H1 (cell line): ENCODE data around the gene RGS8. TPM values are rescaled to one million over a fixed set of nuclear protein-coding genes. Genes with fewer than 3 reads are reported as not detected.

ENCODE experiments used
- NRF1 ChIP-seq: IDR thresholded peaks from 2 replicates; pipeline ENCODE4 v1.6.1; 2011; ENCODE audit warnings: mild to moderate bottlenecking, low read depth, low read length, improper control_type of control experiment
- polyA plus RNA-seq, 7 experiments: library from polyadenylated mRNA; depleted of rRNA in 3 of 7; stranded (reverse) in 5 of 7; unstranded in 2 of 7; fragments of >200 nt in 5 of 7; fragments of 200-250 nt in 2 of 7; gene quantifications; 1 replicate in 5 of 7; 2 replicates in 1 of 7; 4 replicates in 1 of 7; pipeline versions ENCODE4 v1.2.1 to v1.2.3, GENCODE V29; 2011 to 2013; ENCODE audit warnings: missing spikeins in 2 of 7, mixed read lengths in 2 of 7
- total RNA-seq: library from RNA; stranded (reverse); fragmentation: NEBNext Ultra II Directional; extraction: Animal tissue kit (Norgen Biotek cat#: 25700); gene quantifications from 2 replicates; pipeline ENCODE4 v1.2.1, GENCODE V29; 2021

The RGS8 gene
- total and polyA plus RNA-seq, 2 of the 8 experiments (the other 6 are each of a cell fraction or from before 2014, with no cell fraction given): 0.13 to 0.23 TPM

GRCh38 chr1:182721525-182721924 is 37.1 kb upstream of the RGS8 start (continued):
- TF ChIP-seq NRF1: no peak
